OCI-LY7 (cell line): ENCODE results near the gene PRKCA. TPM values are rescaled to one million over a fixed set of nuclear protein-coding genes. Genes with fewer than 3 reads are reported as not detected.

Source experiments
- BruUV-seq: library from RNA; stranded (reverse); fragments of 400-500 nt; replicated peaks from 2 replicates; lab custom pipeline; 2021; lab: Mats Ljungman, UMichigan
- CTCF ChIA-PET: fragments of 300-600 bp; sonication (Branson Sonifier 250); formaldehyde crosslinking; loops from one replicate; lab custom pipeline; 2022; ENCODE audit warnings: antibody characterized with exemption; ENCODE audit not compliant: unreplicated experiment; lab: Charles Lee
- POLR2A ChIA-PET: fragments of 300-600 bp; sonication (Branson Sonifier 250); formaldehyde crosslinking; loops from one replicate; lab custom pipeline; 2022; ENCODE audit warnings: antibody characterized with exemption; lab: Charles Lee
- DNase-seq: peaks from one replicate; pipeline ENCODE4 v3.0.0-alpha.2; 2015; ENCODE audit warnings: low spot score
- H2AFZ ChIP-seq: fragments of 200-600 bp; sonication (generic), shearing (Covaris generic); 2 replicates; pipeline ENCODE4 v1.6.1; 2014; ENCODE audit warnings: mild to moderate bottlenecking, antibody characterized with exemption, low read length, moderate library complexity
- H3K27ac ChIP-seq: fragments of 200-600 bp; sonication (generic); 2 replicates; pipeline ENCODE4 v1.5.1; 2014; ENCODE audit warnings: mixed run types, low read depth, mild to moderate bottlenecking, moderate library complexity, low read length, inconsistent platforms; ENCODE audit not compliant: poor library complexity, severe bottlenecking
- H3K36me3 ChIP-seq: fragments of 200-600 bp; sonication (generic); 2 replicates; pipeline ENCODE4 v1.6.1; 2014; ENCODE audit warnings: mild to moderate bottlenecking, antibody characterized with exemption, low read length, moderate library complexity, mixed read lengths; ENCODE audit not compliant: insufficient read depth
- H3K4me1 ChIP-seq: fragments of 200-600 bp; sonication (generic); 2 replicates; pipeline ENCODE4 v1.5.1; 2014; ENCODE audit warnings: mild to moderate bottlenecking, low read length; ENCODE audit not compliant: insufficient read depth, poor library complexity, severe bottlenecking
- H3K4me2 ChIP-seq: fragments of 200-600 bp; sonication (generic); 2 replicates; pipeline ENCODE4 v1.6.1; 2014; ENCODE audit warnings: mild to moderate bottlenecking, low read length
- H3K4me3 ChIP-seq: fragments of 200-600 bp; sonication (generic); 2 replicates; pipeline ENCODE4 v1.5.1; 2014; ENCODE audit warnings: mild to moderate bottlenecking, low read depth, low read length; ENCODE audit not compliant: poor library complexity, severe bottlenecking
- H3K79me2 ChIP-seq: fragments of 200-600 bp; sonication (generic); 2 replicates; pipeline ENCODE4 v1.6.1; 2016; ENCODE audit warnings: low read depth, mild to moderate bottlenecking, low read length, moderate library complexity, mixed read lengths; ENCODE audit not compliant: insufficient read depth
- H3K9me2 ChIP-seq: fragments of 200-600 bp; sonication (generic); 2 replicates; pipeline ENCODE4 v1.6.1; 2016; ENCODE audit warnings: mild to moderate bottlenecking, low read length, mixed read lengths; ENCODE audit not compliant: insufficient read depth
- H3K9me3 ChIP-seq: fragments of 200-600 bp; sonication (generic); 2 replicates; pipeline ENCODE4 v1.6.1; 2014; ENCODE audit warnings: mild to moderate bottlenecking, mixed run types, low read length, mixed read lengths
- H4K20me1 ChIP-seq: fragments of 200-600 bp; sonication (generic); 2 replicates; pipeline ENCODE4 v1.6.1; 2014; ENCODE audit warnings: mild to moderate bottlenecking, antibody characterized with exemption, low read length, moderate library complexity, mixed read lengths; ENCODE audit not compliant: insufficient read depth
- EZH2phosphoT487 ChIP-seq: fragments of 200-600 bp; sonication (generic); IDR thresholded peaks from 2 replicates; pipeline ENCODE4 v1.6.1; 2018; ENCODE audit warnings: low read depth, borderline replicate concordance, mild to moderate bottlenecking, mixed run types, antibody characterized with exemption, low read length, moderate library complexity, mixed read lengths
- intact Hi-C: fragments of 100-400 bp; cut with micrococcal nuclease; formaldehyde crosslinking; loops from one replicate; pipeline ENCODE4 v1.10.0; 2022; ENCODE audit not compliant: unreplicated experiment
- total RNA-seq, 2 experiments: library from RNA; depleted of rRNA in 1 of 2; stranded (reverse); fragments of >200 nt in 1 of 2; shearing (Covaris generic) in 1 of 2; gene quantifications; 2 replicates each; pipeline ENCODE4 v1.2.3, GENCODE V29; 2014 to 2022
- TF ChIP-seq, protein P1 (sequence below): fragments of 200-600 bp; sonication (generic); conservative IDR thresholded peaks from 2 replicates; pipeline ENCODE4 v1.5.1; 2014; ENCODE audit warnings: mild to moderate bottlenecking, antibody characterized with exemption, low read length, moderate library complexity, mixed read lengths

The PRKCA gene
- total RNA-seq, 2 experiments from 2014 or later = 6.6 to 32.1 TPM

DNA sequence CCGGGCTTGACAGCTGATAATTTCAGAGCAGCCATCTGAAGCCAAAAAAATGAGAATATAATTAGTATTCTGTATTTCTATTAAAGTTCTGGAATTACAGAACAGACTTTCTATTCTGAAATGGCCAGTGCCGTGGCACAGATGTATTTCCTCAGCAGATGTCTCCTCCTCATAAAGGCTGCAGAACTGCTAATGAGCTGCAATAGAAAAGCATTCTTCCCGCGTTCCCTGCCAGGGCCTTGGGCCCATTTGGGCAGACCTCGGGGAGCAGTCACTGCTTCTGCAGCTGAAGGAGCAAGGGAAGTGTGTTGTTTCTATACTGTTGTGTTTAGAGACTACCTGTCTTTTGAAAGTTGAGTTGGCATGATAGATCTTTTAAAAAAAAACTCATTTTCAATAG is 379.9 kb downstream of the PRKCA start:
- ChIA-PET CTCF (no interaction called here), POLR2A (interaction anchor here (0.7 kb wide), 1 partner anchor 27 kb away, joined by 3 read pairs; no protein-coding TSS in a partner anchor)
- no peak overlapping the region for H3K4me3 ChIP-seq
- no peaks in the 10 kb centered on the region for H3K9me3 ChIP-seq
- BruUV-seq = no TSS peak
- no peak overlapping the region for H2AFZ ChIP-seq
- no peaks in the 10 kb centered on the region for H4K20me1 ChIP-seq
- intact Hi-C loops = no loop called here
- no peak overlapping the region for H3K27ac ChIP-seq
- H3K79me2 ChIP-seq = no peaks in the 10 kb centered on the region
- H3K4me1 ChIP-seq = no peaks in the 10 kb centered on the region
- H3K9me2 ChIP-seq = no peaks in the 10 kb centered on the region
- TF ChIP-seq EZH2phosphoT487 = no peak
- TF ChIP-seq, protein P1, sequence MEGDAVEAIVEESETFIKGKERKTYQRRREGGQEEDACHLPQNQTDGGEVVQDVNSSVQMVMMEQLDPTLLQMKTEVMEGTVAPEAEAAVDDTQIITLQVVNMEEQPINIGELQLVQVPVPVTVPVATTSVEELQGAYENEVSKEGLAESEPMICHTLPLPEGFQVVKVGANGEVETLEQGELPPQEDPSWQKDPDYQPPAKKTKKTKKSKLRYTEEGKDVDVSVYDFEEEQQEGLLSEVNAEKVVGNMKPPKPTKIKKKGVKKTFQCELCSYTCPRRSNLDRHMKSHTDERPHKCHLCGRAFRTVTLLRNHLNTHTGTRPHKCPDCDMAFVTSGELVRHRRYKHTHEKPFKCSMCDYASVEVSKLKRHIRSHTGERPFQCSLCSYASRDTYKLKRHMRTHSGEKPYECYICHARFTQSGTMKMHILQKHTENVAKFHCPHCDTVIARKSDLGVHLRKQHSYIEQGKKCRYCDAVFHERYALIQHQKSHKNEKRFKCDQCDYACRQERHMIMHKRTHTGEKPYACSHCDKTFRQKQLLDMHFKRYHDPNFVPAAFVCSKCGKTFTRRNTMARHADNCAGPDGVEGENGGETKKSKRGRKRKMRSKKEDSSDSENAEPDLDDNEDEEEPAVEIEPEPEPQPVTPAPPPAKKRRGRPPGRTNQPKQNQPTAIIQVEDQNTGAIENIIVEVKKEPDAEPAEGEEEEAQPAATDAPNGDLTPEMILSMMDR = no peak
- DNase-seq = no peak
- no peak overlapping the region for H3K4me2 ChIP-seq
- H3K36me3 ChIP-seq = no peaks in the 10 kb centered on the region

DNA sequence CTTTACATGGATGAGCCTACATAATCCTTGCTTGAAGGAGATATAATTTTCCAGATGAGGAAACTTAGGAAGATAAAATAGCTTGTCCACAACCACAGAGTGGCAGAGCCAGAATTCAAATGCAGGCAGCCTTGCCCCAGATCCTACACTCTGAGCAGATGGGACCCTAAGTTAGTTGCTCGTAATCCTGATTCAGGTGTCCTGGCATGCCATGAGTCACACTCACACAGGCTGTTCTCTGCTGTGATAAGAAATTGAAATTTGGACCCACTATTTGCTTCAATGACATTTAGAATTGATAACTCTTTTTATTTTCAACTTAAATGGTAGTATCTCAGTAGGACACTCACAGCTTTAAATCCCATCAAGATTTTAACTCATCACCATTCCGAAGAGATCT is 381.8 kb downstream of the PRKCA start:
- H3K9me3 ChIP-seq = no peaks in the 10 kb centered on the region
- H2AFZ ChIP-seq = no peak overlapping the region
- H3K4me1 ChIP-seq = peaks cover 15% of the 10 kb centered on the region
- no peak for DNase-seq
- ChIA-PET CTCF (no interaction called here), POLR2A (interaction anchor here (0.6 kb wide), 1 partner anchor 14 kb away, joined by 3 read pairs; no protein-coding TSS in a partner anchor)
- no peak overlapping the region for H3K4me3 ChIP-seq
- no peak overlapping the region for H3K27ac ChIP-seq
- intact Hi-C loops = no loop called here
- H4K20me1 ChIP-seq = no peaks in the 10 kb centered on the region
- no peak overlapping the region for H3K4me2 ChIP-seq
- no peaks in the 10 kb centered on the region for H3K9me2 ChIP-seq
- H3K79me2 ChIP-seq = no peaks in the 10 kb centered on the region
- TF ChIP-seq EZH2phosphoT487 = no peak
- TF ChIP-seq, protein P1 = no peak
- no TSS peak for BruUV-seq
- no peaks in the 10 kb centered on the region for H3K36me3 ChIP-seq

DNA sequence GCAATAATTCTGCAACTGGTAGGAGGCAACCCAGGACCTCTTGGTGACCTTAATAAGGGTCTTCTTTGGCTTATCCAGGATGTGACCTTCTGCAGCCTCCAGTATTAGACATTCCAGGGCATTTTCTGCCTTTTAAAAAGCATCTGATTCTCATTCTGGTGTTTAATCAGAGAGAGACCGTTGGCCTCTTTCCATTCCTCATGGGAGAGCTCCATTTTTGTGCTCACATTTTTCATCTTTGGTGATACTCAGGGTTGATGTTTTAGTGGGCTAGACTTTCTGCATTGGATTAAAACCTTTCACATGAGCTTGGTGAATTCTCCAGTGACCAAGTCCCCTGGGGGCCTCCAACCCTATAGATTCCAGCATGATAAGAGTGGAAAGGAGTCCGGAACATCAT is 382.3 kb downstream of the PRKCA start:
- Histone ChIP-seq H3K4me1 (peaks cover 19% of the 10 kb centered on the region), H4K20me1 (no peaks in the 10 kb centered on the region), H3K36me3 (no peaks in the 10 kb centered on the region), H3K9me3 (no peaks in the 10 kb centered on the region), H3K4me3 (no peak overlapping the region), H3K27ac (no peak overlapping the region), H3K4me2 (no peak overlapping the region), H3K79me2 (no peaks in the 10 kb centered on the region), H3K9me2 (no peaks in the 10 kb centered on the region), H2AFZ (no peak overlapping the region)
- DNase-seq = no peak
- ChIA-PET POLR2A (no interaction called here), CTCF (no interaction called here)
- intact Hi-C loops = no loop called here
- no TSS peak for BruUV-seq
- TF ChIP-seq, protein P1 = no peak
- TF ChIP-seq EZH2phosphoT487 = no peak
